Panc1 (cell line): ENCODE results near the gene TMED9.
"Not testable (repeated sequence)": the region's sequence is repeated elsewhere in the genome, so short reads cannot be mapped to it uniquely, and the experiment has no call there.

Experiments
- CTCF ChIP-seq: fragments of 450-650 bp; IDR thresholded peaks from 2 replicates; pipeline ENCODE4 v1.5.1; 2017; ENCODE audit warnings: mild to moderate bottlenecking
- REST ChIP-seq, 2 experiments: IDR thresholded peaks; 2 replicates each; pipeline ENCODE4 v1.6.1; 2011 to 2012; ENCODE audit warnings: low read depth in 2 of 2, control low read depth in 1 of 2, low read length in 1 of 2, mild to moderate bottlenecking in 1 of 2, moderate library complexity in 1 of 2; ENCODE audit not compliant: insufficient read depth in 1 of 2

GRCh38 chr5:177634912-177635311 lies 42.9 kb downstream of the TMED9 start:
- not testable (repeated sequence) for TF ChIP-seq CTCF; REST (IDR thresholded peaks at IDR 0.05; ENCODE audit: insufficient read depth in 1 of 2, low read depth in 2 of 2, low read length in 1 of 2)
